Activated CD4-positive, alpha-beta T cell treated with anti-CD3 and anti-CD28 coated beads, Interleukin-10, Interleukin-2, amounts not matched to agents 100 ng/mL and 50 ng/mL, durations not matched to agents 16 hours and 8 hours (primary cell): Measurements from ENCODE around the gene STARD3.
"Not testable (repeated sequence)": the region's sequence is repeated elsewhere in the genome, so short reads cannot be mapped to it uniquely, and the experiment has no call there.

Experiments used
- DNase-seq: peaks from one replicate; pipeline ENCODE4 v3.0.0-alpha.2; 2020

Gene STARD3

GRCh38 chr17:39636927-39637736 lies at the start of gene STARD3:
Gene STARD3 (plus strand): TSS chr17:39637144. CDS start chr17:39653532, 16,388 bp downstream.
- DNase-seq: peak; percentile 94

- DNase-seq: not testable (repeated sequence)
Observed at GRCh38 chr17:39590180-39590579, 46.8 kb upstream of the STARD3 start.

GRCh38 chr17:39591958-39592954 lies 44.7 kb upstream of the STARD3 start:
- peak; percentile 15 for DNase-seq

- no peak for DNase-seq
Observed at GRCh38 chr17:39593371-39593770, 43.6 kb upstream of the STARD3 start.

GRCh38 chr17:39595294-39595693 lies 41.6 kb upstream of the STARD3 start:
- DNase-seq: no peak

- no peak for DNase-seq
Observed at GRCh38 chr17:39595928-39596510, 40.9 kb upstream of the STARD3 start.

- no peak for DNase-seq
Observed at GRCh38 chr17:39596543-39597267, 40.2 kb upstream of the STARD3 start.

- peak; percentile 32 for DNase-seq
Observed at GRCh38 chr17:39597372-39598046, 39.4 kb upstream of the STARD3 start.

- no peak for DNase-seq
Observed at GRCh38 chr17:39598047-39598481, 38.9 kb upstream of the STARD3 start.

GRCh38 chr17:39598630-39599003 lies 38.3 kb upstream of the STARD3 start:
- no peak for DNase-seq

- no peak for DNase-seq
Observed at GRCh38 chr17:39599004-39599664, 37.8 kb upstream of the STARD3 start.

GRCh38 chr17:39599665-39600231 lies 37.2 kb upstream of the STARD3 start:
- DNase-seq: no peak

- DNase-seq: no peak
Observed at GRCh38 chr17:39600288-39600996, 36.5 kb upstream of the STARD3 start.

GRCh38 chr17:39600997-39601597 lies 35.8 kb upstream of the STARD3 start:
- DNase-seq: no peak

GRCh38 chr17:39601758-39602532 lies 35.0 kb upstream of the STARD3 start:
- no peak for DNase-seq

GRCh38 chr17:39602533-39603303 lies 34.2 kb upstream of the STARD3 start:
- DNase-seq: no peak

GRCh38 chr17:39603304-39604016 lies 33.5 kb upstream of the STARD3 start:
- DNase-seq: no peak
